NCI-H1105 (cell line): ENCODE results near the gene ZRSR2.
"Not testable (repeated sequence)": the region's sequence is repeated elsewhere in the genome, so short reads cannot be mapped to it uniquely, and the experiment has no call there.

ENCODE experiments used
- DNase-seq: peaks from one replicate; lab custom pipeline; 2025; lab: John Stamatoyannopoulos, UW

ZRSR2 gene

DNA sequence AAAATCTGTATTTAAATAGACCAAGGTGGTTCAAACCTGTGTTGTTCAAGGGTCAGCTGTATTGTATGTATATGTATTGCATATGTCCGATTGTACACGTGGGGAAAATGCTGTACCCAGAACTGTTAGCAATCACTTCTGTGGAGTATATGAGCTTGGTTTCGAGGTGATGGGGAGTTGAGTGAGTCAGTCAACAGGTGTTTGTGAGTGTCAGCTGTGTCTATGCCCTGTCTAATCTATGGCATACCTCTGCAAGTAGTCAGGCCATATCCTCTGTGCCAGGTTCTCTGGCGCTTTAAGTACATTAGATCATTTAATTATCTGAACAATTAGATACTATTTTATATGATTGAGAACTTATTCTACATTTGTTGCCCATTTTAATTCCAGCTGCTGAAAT, 7.4 kb downstream of the ZRSR2 start:
- DNase-seq, result no peak

DNA sequence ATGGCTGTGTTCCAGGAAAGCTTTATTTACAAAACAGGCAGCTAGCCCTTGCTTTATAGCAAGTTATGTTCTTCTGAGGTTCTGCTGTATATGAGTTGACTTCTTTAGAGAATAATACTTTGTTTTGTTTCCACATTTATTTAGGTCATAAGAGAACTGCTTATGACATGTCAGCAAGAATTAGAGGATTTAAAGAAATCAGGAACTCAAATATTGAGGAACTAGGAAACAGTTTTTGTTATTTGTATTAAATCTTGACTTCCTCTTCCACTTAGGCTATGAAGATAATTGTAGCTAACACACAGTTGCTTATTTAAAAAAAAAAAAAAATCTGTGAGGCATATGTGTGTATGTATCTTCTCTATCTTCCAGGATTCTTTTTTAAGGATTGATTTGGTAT, 14.3 kb downstream of the ZRSR2 start:
- peak; percentile 18 for DNase-seq

DNA sequence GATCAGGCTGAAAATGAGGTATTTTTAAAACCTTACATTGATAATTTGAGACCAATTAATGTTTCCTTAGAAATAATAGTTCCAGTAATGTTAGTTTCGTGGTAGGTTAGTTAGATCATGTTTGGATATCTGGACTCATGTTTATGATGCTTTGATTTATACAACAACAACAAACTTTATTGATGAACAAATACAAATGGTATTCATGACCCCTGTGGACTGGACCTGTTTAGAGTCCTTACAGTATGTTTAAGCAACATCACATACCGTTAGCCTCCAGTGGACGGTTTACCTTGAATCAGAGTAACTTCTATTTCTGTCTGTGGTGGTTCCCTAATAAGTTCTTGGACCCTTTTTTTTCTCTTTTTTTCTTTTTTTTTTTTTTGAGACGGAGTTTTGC, 18.0 kb downstream of the ZRSR2 start:
- DNase-seq, result no peak

DNA sequence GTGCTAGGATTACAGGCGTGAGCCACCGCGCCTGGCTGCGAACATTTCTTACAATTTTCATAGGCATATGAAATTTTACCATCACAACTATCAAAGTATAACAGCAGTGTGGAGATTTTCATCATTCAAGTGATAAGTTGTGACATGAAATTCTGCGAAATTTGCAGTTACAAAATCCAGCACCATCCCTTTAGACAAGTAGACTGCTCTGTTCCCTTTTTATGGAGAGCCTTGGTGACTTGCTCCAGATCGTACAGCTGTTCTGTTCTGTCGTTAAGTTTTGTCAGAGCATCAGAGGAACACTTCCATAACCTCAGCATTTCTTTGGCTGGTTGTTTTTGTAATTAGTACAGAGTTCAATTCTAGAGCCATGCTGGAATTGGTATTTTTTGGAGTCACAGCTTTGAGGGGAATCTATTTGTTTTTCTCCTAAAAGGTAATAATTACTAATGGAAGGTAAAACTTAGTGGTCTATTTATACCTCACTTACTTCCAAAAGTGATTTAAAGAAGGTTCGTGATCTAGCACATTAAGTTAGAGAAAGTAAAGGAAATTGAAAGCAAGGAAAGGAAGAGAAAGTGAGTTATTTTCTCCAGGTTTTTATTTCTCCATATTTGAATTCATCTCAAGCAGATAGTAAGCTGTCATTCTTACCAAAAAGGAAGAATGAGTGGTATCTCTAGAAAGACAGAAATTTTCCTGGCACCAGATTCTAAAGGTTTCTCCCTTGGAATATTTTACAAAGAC, 22.1 kb downstream of the ZRSR2 start:
- DNase-seq, result no peak

DNA sequence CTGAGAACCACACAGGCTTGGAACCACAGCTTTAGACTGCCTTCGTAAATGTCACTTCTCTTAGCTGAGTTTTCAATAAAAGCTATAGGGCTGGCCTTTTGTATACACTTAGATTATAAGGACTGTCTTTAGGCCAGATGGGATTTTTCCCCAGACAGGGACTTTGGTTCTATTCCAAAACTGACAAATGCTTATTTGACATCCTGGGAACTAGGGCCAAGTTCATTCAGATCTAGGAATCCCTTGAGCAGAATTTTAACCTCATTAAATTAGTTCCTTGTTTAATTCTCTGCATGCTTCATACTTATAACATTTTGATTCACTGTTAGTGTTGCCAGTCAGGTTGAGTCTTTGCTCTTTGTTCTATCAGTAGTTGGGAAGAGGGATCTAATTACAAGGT, 23.1 kb downstream of the ZRSR2 start:
- no peak for DNase-seq

DNA sequence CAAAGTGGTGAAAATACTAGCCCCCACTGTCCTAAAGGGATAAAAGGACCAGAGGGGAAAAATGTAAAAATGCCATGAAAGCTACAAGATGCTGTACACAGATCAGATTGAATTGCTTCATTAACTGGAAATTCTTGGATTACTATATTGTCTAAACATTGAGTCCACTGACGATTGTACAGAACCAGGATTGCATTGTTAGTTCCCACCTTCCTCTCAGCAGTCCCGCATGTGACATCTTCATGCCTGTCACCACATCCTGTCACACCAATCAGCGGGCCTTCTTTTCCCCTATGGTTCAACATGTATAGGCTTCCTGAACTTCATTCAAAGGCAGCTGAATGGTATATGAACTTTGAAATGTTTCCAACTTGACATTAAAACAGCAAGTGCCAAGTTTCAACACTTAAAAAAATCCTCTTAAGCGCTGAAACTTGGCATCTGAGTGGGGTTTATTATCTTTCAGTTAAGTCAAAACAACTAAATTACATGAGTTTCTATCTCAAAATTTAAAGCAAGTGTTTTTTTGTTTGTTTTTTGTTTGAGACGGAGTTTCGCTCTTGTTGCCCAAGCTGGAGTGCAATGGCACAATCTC, 24.6 kb downstream of the ZRSR2 start:
- no peak for DNase-seq

DNA sequence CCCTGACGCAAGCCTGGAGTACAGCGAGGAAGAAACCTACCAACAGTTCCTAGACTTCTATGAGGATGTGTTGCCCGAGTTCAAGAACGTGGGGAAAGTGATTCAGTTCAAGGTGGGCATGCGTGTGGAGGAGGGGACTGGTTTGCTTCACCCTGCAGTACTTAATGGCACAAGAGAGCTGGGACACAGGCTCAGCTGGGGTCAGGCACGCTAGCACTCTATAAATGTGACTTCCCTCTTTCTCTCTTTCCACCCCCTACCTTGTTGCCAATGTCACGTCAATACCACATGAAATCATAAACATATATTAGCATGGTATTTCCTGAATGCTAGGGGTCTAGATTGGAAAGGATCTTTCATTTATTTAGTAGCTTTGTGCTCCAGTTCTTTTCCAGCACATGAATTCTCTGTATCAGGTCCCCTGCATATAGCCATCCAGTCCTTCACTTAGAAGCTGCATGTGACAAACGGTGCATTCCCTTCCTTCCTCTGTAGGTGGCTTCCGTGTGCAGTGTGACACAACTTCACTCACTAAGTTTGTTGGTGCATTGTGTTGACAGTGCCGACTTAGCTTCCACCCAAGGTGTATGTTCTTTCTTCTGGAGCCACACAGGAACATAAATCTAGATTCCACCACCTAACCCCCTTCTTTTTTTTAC, 25.6 kb downstream of the ZRSR2 start:
- no peak for DNase-seq

DNA sequence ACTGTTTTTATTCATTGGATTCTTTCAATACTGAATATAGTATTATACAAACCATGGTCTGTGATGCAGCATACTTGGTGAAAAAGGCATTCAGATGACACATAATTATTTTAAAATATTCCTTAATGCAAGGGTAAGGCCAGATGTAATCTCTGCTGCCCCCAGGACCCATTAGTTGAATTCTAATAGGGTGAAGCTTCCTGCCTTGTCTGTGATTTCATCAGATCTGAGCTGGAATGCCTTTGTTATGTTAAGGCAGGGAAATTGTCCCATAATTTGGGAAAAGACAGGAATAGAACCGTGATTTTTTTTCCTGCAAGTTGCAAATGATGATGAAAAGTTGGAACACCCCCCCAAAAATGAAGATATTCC, 26.1 kb downstream of the ZRSR2 start:
- no peak for DNase-seq

DNA sequence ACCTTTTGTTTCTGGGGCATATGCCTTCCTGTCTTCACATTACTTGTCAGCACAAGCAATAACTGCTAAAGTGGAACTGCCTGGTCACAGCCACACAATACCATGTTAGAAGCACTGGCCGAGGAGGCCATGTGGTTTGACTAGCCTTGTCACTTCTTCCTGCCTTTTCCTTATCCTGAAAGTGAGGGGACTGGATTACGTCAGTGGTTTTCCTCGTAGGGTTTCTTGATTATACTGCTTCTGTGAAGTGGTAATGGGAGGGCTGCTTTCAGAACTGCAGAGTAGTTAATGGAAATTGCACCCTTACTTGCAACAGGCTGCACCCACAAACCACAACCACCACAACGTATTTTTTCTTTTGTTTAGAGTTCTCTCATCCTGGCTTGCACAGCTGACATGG, 26.6 kb downstream of the ZRSR2 start:
- no peak for DNase-seq

DNA sequence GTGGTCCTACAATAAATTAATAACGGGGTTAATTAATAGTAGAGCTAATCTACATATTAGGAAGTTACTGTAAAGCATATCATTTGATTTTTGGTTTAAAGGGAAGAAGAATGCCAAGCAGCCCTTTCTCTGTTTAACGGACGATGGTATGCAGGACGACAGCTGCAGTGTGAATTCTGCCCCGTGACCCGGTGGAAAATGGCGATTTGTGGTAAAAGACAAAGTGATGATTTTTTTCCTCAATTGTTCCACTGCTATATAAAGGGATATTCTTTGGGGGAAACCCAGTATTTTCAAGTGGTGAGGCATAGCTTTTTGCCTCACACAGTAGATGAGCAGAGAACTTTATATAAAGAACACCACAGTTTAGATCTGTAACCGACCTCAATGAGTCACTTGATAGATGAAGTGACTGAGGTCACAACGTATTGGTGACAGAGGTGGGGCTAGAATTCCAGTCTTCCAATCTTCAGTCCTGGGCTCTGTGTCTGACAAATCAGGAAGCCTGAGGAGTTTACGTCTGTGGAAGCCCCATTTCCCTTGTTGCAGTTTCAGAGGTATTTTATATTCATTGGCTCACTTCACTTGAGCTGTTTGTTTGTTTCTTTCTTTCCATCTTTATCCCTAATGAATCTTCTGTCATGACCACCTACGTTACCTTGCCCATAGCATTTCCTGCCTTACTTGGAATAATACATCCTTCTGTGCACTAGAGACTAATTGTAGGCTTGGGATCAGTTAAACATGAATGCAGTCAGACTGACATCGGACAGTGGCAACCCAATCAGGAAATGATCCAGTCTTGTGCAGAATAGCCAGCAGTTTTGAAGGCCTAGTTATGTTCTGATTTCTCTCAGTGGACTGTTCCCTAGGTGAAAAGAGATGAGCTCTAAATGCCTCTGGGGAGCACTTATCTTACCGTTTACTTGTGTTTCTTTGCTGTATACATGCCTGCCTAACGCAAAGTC, 30.1 kb downstream of the ZRSR2 start:
- DNase-seq, result no peak

DNA sequence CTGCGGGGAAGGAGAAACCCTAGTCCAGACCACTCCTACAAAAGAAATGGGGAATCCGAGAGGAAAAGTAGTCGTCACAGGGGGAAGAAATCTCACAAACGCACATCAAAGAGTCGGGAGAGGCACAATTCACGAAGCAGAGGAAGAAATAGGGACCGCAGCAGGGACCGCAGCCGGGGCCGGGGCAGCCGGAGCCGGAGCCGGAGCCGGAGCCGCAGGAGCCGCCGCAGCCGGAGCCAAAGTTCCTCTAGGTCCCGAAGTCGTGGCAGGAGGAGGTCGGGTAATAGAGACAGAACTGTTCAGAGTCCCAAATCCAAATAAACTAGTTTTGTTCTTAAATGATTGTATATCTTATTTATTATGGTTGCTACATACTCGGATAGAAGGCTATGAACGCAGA, 32.6 kb downstream of the ZRSR2 start:
- no peak for DNase-seq

DNA sequence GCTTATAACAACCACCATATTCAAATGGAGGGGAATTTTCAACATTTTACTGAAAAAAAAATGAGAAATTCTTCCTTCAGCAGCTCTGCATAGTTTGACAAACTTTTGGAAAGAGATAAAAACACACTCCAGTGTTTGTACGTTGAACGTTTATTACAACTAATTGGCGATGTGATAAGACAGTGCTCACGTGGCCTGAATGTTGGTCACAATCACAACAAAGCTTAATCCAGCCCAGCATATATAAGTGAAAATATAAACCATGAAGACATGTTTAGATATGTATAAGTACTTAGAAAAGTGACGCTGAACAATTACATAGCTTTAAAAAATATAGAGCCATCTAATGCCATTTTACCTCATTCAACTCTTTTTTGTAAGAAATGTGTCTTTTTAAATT, 35.7 kb downstream of the ZRSR2 start:
- no peak for DNase-seq

DNA sequence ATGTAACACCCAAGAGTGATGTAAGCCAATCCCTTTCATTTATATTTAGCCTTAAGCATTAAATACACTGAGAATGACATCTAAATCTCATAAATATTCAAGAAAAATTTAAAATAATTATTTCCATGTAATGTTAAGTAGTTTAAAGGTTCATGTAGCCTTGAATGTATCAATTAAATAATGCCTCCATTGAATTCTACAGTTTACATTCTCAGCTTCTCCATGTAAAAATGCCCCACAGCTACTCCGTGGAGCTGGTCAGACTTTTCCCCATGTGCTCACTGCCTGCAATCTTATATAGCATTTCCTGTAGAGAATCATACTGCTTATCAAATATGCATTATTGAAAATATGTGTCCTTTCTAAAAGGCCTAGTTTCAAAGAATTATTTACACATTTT, 38.9 kb downstream of the ZRSR2 start:
- no peak for DNase-seq

DNA sequence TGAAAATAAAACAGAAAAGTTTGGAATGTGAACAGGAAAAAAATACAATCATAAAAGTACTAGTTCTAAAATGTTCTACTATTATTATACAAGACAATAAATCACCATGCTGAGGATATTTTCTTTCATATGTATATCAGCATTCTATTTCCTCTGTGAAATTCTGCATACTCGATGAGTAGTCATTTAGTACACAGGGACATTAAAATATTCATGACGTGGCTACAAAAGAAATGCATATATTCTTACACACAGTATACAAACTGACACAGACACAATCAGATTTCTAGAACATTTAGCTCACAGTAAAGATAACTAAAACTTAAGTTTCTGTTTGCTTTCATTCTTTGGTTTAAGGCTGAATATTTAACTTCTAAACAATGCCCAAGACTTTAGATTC, 41.1 kb downstream of the ZRSR2 start:
- DNase-seq, result not testable (repeated sequence)

DNA sequence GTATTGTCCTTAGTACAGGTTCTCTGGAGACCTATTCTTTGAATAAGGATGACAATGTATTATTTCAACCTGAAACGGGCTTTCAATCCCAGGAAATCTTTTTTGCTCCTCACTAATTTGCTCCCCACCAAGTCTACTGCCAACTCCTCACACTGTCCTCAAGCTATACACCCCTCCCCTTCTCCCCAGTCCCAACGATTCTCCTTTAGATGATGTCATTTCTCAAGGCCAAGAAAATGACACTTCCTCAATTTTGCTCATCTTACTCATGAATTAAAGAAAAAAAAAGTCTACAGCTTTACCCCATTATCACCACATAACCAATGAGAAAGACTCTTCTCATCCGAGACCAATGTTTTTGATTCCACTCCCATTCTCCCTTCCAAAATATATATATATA, 43.8 kb downstream of the ZRSR2 start:
- DNase-seq, result no peak

DNA sequence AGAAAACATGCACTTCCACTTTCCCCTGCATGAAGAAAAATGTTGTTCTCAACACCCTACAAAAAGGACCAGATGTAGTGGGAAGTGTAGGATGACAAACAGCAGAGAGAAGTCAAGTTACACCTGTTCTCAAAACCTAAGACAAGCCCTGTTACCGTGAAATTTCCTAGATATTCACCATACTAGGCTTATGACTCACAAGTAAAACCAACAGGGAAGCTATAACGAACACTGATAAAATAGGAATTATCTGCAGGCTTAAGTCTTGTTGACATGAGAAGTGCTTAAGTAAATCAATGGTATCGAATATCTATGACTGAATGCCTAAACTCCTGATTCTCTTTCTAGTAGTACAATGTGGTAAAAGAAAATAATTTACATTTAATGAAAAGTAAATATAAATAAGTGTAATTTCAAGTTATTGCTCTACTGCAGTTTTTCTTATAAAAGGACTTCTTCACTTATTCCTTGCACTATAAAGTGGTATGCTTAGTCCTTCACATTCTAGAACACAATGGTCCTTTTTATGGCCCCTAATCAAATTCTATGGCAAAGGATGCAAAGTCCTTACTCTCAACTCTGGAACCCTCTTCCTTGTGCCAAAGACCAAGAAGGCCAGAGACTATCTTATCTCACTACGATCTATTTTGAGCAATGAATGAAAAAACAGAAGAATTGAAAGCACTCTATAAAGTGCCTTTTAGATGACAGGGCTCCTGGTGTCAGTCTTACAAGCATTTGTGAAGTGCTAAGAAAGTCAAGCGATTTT, 44.7 kb downstream of the ZRSR2 start:
- DNase-seq, result no peak

DNA sequence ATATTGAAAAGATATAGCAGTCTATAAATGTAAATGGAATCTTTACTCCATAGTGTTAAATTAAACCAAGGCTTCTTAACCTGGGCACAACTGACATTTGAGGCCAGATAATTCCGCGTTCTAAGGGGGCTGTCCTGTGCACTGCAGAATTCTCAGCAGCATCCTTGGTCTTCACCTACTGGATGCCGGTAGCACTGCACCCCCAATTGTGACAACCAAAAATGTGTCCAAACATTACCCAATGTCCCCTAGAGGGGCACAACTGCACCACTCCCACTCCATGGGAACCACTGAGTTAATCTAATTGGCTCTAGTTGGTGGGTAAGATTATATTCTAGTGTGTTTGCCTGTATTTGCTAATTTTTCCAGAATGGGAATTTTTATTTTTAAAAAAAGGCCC, 47.7 kb downstream of the ZRSR2 start:
- no peak for DNase-seq

DNA sequence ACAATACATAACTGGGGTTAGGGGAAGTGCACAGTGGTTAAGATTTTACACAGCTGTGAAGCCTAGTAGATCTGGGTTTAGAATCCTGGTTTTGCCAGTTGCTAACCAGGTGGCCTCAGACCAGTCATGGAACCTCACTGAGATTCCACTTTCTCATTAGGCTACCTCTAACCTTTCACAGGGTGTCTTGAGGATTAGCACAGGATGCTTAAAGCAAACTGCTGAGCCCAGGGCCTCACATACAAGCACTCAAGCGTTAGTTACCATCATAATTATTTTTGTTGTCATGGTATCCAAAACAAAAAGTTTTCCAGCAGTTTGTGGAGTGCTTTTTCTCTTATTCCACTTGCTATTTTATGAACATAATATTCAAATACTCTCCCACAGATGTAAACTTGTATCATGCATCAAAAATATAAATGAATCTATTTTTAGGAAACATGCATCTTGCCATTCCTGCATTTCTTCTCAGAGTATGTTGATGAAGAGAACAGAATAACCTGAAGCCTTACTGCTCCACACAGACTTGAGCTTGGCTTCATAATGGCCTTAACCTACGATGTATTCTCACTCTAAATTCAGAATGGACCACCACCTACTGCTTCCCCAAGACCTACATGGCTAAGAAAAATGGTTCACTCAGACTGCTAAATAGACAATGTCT, 51.7 kb downstream of the ZRSR2 start:
- no peak for DNase-seq

DNA sequence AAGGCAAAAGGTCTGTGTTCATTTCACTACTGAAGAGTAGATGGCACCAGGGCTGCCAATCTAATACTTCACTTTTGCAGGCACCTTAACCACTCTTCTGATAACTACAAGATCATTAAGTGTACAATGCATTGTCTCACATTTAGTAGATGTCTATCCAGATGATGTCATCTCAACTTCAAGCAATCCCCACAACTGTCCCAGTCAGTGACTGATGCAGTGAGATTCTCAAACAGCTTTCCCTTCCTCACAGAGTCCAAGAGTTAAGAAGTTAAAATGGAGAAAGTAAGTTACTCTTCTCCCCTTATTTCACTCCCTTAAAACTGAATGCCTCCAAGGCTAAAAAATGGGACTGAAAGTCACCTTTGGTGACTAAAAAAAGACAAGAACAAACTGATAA, 53.7 kb downstream of the ZRSR2 start:
- no peak for DNase-seq

DNA sequence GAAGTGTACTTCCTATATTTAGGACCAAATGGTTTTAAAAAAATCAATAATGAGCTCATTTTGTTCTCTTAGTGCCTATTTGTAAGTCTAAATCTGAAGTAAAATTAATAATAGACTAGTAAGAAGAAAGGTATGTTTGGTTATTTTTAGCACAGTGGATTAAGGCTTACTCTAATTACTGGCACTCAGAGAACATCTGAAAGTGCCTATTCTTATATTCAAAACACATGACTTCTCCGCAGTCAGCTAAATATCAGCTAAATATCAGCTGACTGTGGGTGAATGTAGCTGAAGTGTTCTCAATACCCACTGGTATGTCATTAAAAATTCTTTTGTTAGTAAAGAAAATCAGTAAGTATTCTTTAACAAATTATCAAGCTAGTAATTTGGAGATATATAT, 58.3 kb downstream of the ZRSR2 start:
- DNase-seq, result no peak

DNA sequence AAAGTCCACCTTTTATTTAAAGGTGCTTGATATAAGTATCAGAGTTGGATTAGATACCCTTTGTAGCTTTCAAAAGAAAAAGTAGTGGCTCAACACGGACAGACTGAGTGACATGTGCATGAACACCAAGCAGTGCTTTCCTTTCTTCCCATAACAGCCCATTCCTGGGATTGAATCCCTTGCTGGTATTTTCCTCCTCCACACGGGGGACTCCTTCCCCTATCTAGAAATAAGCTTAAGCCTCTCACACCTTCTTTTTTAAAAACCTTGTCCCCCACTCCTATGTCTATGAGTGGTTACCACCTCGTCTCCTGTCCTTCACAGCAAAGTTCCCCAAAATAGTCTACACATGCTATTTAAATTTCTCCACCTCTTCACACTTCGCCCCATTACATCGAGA, 59.3 kb downstream of the ZRSR2 start:
- no peak for DNase-seq
